Fibroblast of pulmonary artery (primary cell): ENCODE results near the gene COX4I1.
A peak's percentile ranks its signal among the peaks of the same experiment; 100 is the strongest.

ENCODE experiments used
- DNase-seq: peaks from one replicate; pipeline ENCODE4 v3.0.0-alpha.2; 2010; ENCODE audit warnings: low read depth
- H3K4me3 ChIP-seq: replicated peaks from 2 replicates; pipeline ENCODE4 v1.5.1; 2011; ENCODE audit warnings: low read depth, mild to moderate bottlenecking, control low read depth, low read length, moderate library complexity
- CTCF ChIP-seq: IDR thresholded peaks from 2 replicates; pipeline ENCODE4 v1.5.1; 2011; ENCODE audit warnings: mild to moderate bottlenecking, control low read depth, low read length, inconsistent platforms; ENCODE audit errors: missing control alignments

The COX4I1 gene

GRCh38 chr16:85840801-85841200 is 41.3 kb downstream of the COX4I1 start:
- no peak for DNase-seq
- no peak for TF ChIP-seq CTCF
- no peak overlapping the region for H3K4me3 ChIP-seq

GRCh38 chr16:85842435-85842834 is 42.9 kb downstream of the COX4I1 start:
- no peak for TF ChIP-seq CTCF
- no peak for DNase-seq
- H3K4me3 ChIP-seq: no peak overlapping the region

GRCh38 chr16:85842848-85843247 is 43.4 kb downstream of the COX4I1 start:
- TF ChIP-seq CTCF: no peak
- no peak overlapping the region for H3K4me3 ChIP-seq
- DNase-seq: no peak

GRCh38 chr16:85843471-85844168 is 44.1 kb downstream of the COX4I1 start:
- no peak overlapping the region for H3K4me3 ChIP-seq
- no peak for TF ChIP-seq CTCF
- no peak for DNase-seq

- TF ChIP-seq CTCF: no peak
- no peak for DNase-seq
- H3K4me3 ChIP-seq: no peak overlapping the region
Observed at GRCh38 chr16:85844169-85844481, 44.6 kb downstream of the COX4I1 start.

- DNase-seq: peak; percentile 9
- TF ChIP-seq CTCF: no peak
- no peak overlapping the region for H3K4me3 ChIP-seq
Observed at GRCh38 chr16:85844786-85845185, 45.3 kb downstream of the COX4I1 start.

GRCh38 chr16:85845266-85845665 is 45.8 kb downstream of the COX4I1 start:
- TF ChIP-seq CTCF: no peak
- DNase-seq: no peak
- no peak overlapping the region for H3K4me3 ChIP-seq
